ENCODE results near the gene PHIP. TPM values are rescaled to one million over a fixed set of nuclear protein-coding genes. Genes with fewer than 3 reads are reported as not detected.

PHIP gene
- total RNA-seq, 4 donors from 2014 or later = 24.9 to 44.2 (median 32.9) TPM

DNA sequence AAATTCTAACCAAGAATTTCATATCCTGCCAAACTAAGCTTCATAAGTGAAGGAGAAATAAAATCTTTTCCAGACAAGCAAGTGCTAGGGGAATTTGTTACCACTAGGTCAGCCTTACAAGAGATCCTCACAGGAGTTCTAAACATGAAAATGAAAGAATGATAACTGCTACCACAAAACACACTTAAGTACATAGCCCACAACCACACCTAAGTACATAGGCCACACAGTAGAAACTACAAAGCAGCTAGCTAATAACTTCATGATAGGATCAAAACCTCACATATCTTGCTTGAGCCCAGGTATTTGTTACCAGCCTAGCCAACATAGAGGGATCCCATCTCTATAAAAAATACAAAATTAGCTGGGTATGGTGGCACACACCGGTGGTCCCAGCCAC is 160.3 kb downstream of the PHIP start:
- Histone ChIP-seq H3K4me3 (no peak overlapping the region), H3K9me3 (peaks cover 0 to 9% (median 0%) of the 10 kb centered on the region in 3 donors), H3K27ac (no peak overlapping the region), H3K27me3 (no peaks in the 10 kb centered on the region), H3K36me3 (no peaks in the 10 kb centered on the region), H3K4me1 (no peaks in the 10 kb centered on the region)
- WGBS, 2 donors (ENCODE audit: low coverage in 1 of 2) = 93 to 100% methylated on average over 1 of the region's 1 CpG
- TF ChIP-seq EP300 (IDR thresholded peaks at IDR 0.05) (no peak), POLR2AphosphoS5 (IDR thresholded peaks at IDR 0.05) (no peak), POLR2A (IDR thresholded peaks at IDR 0.05) (no peak)
- TF ChIP-seq, protein P1, sequence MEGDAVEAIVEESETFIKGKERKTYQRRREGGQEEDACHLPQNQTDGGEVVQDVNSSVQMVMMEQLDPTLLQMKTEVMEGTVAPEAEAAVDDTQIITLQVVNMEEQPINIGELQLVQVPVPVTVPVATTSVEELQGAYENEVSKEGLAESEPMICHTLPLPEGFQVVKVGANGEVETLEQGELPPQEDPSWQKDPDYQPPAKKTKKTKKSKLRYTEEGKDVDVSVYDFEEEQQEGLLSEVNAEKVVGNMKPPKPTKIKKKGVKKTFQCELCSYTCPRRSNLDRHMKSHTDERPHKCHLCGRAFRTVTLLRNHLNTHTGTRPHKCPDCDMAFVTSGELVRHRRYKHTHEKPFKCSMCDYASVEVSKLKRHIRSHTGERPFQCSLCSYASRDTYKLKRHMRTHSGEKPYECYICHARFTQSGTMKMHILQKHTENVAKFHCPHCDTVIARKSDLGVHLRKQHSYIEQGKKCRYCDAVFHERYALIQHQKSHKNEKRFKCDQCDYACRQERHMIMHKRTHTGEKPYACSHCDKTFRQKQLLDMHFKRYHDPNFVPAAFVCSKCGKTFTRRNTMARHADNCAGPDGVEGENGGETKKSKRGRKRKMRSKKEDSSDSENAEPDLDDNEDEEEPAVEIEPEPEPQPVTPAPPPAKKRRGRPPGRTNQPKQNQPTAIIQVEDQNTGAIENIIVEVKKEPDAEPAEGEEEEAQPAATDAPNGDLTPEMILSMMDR (IDR thresholded peaks at IDR 0.05) = no peak
- ATAC-seq = no peak

DNA sequence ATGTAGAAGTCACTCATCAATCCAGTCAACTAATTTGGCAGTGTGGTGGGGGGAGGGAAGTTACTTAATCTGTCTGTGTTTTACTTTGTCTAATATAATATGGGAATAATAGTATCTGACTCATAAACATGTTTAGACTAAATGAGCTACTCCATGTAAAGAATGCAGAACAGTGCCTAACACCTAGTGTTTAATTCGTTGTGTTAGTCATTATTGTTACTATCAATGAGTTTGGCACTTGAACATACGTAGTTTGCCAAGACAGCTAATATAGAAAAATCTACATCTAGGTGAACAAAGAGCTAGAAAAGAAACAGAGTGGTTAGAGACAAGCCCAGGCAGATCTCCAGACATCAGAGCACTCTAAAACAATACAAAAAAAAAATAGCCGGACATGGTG is 161.6 kb downstream of the PHIP start:
- H3K36me3 ChIP-seq = no peaks in the 10 kb centered on the region
- H3K27me3 ChIP-seq = no peaks in the 10 kb centered on the region
- no peak for ATAC-seq
- no peak overlapping the region for H3K27ac ChIP-seq
- H3K9me3 ChIP-seq = peaks cover 0 to 7% (median 0%) of the 10 kb centered on the region in 3 donors
- no peak for TF ChIP-seq EP300 (IDR thresholded peaks at IDR 0.05)
- TF ChIP-seq, protein P1 (IDR thresholded peaks at IDR 0.05) = no peak
- TF ChIP-seq POLR2A (IDR thresholded peaks at IDR 0.05) = no peak
- TF ChIP-seq POLR2AphosphoS5 (IDR thresholded peaks at IDR 0.05) = no peak
- 83 to 86% methylated on average over 3 of the region's 3 CpGs for whole genome bisulfite sequencing, 2 donors (ENCODE audit: low coverage in 1 of 2)
- H3K4me3 ChIP-seq = no peak overlapping the region
- H3K4me1 ChIP-seq = no peaks in the 10 kb centered on the region

- Histone ChIP-seq H3K4me3 (peak overlapping the region in 1 of 2 donors; percentile 54), H3K9me3 (no peaks in the 10 kb centered on the region), H3K27me3 (no peaks in the 10 kb centered on the region), H3K36me3 (no peaks in the 10 kb centered on the region), H3K27ac (no peak overlapping the region), H3K4me1 (peaks cover 0 to 14% (median 0%) of the 10 kb centered on the region in 3 donors)
- WGBS, 2 donors (ENCODE audit: low coverage in 1 of 2) = 64 to 76% methylated on average over 8 to 9 of the region's 9 CpGs
- TF ChIP-seq EP300 (IDR thresholded peaks at IDR 0.05) (no peak), POLR2A (IDR thresholded peaks at IDR 0.05) (no peak), POLR2AphosphoS5 (IDR thresholded peaks at IDR 0.05) (no peak)
- TF ChIP-seq, protein P1 (IDR thresholded peaks at IDR 0.05) = no peak
- ATAC-seq = no peak
Observed at GRCh38 chr6:78911218-78911940, 166.7 kb downstream of the PHIP start.

- 21 to 24% methylated on average over 5 to 9 of the region's 49 CpGs for WGBS, 2 donors (ENCODE audit: low coverage in 1 of 2)
- Histone ChIP-seq H3K27ac (no peak overlapping the region), H3K4me3 (peak overlapping the region in 1 of 2 donors; percentile 54), H3K9me3 (no peaks in the 10 kb centered on the region), H3K27me3 (no peaks in the 10 kb centered on the region), H3K4me1 (peaks cover 0 to 14% (median 0%) of the 10 kb centered on the region in 3 donors), H3K36me3 (no peaks in the 10 kb centered on the region)
- no peak for ATAC-seq
- TF ChIP-seq POLR2A (IDR thresholded peaks at IDR 0.05) (no peak), POLR2AphosphoS5 (IDR thresholded peaks at IDR 0.05) (no peak), EP300 (IDR thresholded peaks at IDR 0.05) (no peak)
- TF ChIP-seq, protein P1 (IDR thresholded peaks at IDR 0.05) = no peak
Observed at GRCh38 chr6:78910591-78911171, 167.4 kb downstream of the PHIP start.

GRCh38 chr6:78910010-78910409 is 168.0 kb downstream of the PHIP start:
- Histone ChIP-seq H3K36me3 (no peaks in the 10 kb centered on the region), H3K9me3 (no peaks in the 10 kb centered on the region), H3K4me1 (peaks cover 0 to 14% (median 0%) of the 10 kb centered on the region in 3 donors), H3K27me3 (no peaks in the 10 kb centered on the region), H3K4me3 (peak overlapping the region in 1 of 2 donors; percentile 54), H3K27ac (no peak overlapping the region)
- WGBS, 2 donors (ENCODE audit: low coverage in 1 of 2) = 82 to 87% methylated on average over 7 to 10 of the region's 10 CpGs
- TF ChIP-seq POLR2A (IDR thresholded peaks at IDR 0.05) = no peak
- TF ChIP-seq POLR2AphosphoS5 (IDR thresholded peaks at IDR 0.05) = no peak
- no peak for ATAC-seq

All from gastroesophageal sphincter (tissue), 4 donors.